Esophagus squamous epithelium (tissue), 4 donors: Measurements from ENCODE around the gene LEFTY1.

Source experiments
- CTCF ChIP-seq, 6 experiments: fragments of 450-650 bp in 4 of 6; fragments of 200-600 bp in 2 of 6; sonication (generic) in 2 of 6; IDR thresholded peaks; one replicate each; pipeline ENCODE4 v1.5.1; 2016 to 2019; ENCODE audit warnings: antibody characterized with exemption in 6 of 6, mild to moderate bottlenecking in 4 of 6, moderate library complexity in 4 of 6
- POLR2A ChIP-seq, 4 donors: fragments of 450-650 bp; IDR thresholded peaks; one replicate each; pipeline ENCODE4 v1.6.1; 2017; ENCODE audit warnings: antibody characterized with exemption in 4 of 4, mild to moderate bottlenecking in 4 of 4, moderate library complexity in 3 of 4

- TF ChIP-seq POLR2A (IDR thresholded peaks at IDR 0.05) = no peak
- TF ChIP-seq CTCF (IDR thresholded peaks at IDR 0.05) = no peak
Observed at GRCh38 chr1:225885336-225885735, 3.6 kb downstream of the LEFTY1 start.
